ENCODE measurements around the gene POTEG.
"Not testable (repeated sequence)": the region's sequence is repeated elsewhere in the genome, so short reads cannot be mapped to it uniquely, and the experiment has no call there.

The POTEG gene

DNA sequence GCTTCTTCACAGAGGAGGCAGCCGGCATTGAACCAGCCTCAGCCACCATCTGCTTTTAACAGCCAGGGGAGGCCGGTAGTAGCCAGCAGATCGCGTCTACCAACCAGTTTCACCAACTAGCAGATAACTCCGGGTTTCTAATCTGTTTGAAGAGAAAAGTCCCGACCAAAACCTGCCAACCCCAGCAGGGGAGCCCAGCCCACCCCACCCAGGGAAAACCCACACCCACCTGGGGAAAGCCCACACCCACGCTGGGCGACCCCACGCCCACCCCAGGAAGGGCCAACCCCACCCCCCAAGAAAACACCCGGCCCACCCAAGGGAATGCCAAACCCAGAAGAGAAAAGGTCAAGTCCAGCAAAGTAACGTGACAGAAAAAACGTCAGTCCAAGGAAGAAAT is at the start of gene POTEG:
POTEG (minus strand) TSS at position 101 of the 400 bp plus-strand sequence; CDS start at position 49, 52 bp downstream.
- DNase-seq = not testable (repeated sequence)

DNA sequence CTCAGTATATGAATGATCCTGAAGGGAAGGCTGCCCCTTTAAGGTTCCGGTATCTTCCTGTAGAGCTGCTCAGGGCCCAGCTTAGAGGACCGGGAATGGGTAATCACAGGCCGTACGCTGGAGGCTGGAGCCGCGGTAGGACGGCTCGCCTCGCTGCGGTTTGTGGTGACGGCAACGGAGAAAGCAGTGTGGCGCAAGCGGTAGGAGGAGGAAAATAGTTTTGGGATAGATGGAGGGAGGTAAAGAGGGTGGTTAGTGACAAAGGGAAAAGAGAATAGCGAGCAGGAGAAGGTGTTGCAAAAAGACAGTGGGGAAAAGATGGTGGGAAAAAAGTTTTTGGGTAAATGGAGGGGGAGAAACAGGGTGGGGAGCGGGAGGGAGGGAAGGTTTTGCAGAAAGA is 48.0 kb upstream of the POTEG start:
- DNase-seq = not testable (repeated sequence)

DNA sequence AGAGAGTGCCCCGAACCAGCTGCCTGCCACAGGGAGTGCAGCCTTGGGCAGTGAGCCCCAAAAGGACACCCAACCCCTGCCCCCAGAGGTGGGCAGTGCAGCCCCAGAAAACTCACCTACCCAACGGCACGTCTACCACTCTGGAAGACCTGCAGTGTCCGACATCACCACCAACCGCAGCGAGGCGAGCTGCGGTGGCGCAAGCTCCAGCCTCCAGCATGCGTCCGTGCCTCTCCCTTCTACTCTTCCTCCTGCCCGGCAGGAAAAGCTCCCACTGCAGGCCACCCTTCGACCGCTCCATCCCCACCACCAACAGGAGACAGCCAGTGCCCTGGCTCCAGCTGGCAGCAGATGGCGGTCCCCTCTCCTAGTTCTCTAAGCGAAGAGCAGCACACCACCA is 47.3 kb upstream of the POTEG start:
- DNase-seq = not testable (repeated sequence)

DNA sequence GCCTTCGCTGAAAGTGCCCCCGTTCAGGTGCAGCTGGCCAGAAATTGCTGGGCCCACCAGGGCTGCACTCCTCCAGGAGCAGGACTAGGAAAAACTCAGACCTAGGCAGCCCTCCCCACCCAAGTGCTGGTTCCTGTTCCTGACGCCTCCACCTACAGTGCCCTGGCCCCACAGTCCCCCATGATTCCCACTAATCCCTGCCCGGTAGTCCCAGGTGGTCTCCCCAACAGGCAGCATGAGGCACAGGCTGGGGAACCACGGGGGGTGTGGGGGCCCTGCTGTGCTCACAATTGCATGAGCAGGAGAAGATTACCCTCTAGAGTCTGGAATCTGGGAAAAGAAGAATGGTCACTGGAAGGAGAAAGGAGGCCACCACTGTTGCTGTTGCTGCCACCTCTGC is 46.4 kb upstream of the POTEG start:
- DNase-seq = not testable (repeated sequence)

DNA sequence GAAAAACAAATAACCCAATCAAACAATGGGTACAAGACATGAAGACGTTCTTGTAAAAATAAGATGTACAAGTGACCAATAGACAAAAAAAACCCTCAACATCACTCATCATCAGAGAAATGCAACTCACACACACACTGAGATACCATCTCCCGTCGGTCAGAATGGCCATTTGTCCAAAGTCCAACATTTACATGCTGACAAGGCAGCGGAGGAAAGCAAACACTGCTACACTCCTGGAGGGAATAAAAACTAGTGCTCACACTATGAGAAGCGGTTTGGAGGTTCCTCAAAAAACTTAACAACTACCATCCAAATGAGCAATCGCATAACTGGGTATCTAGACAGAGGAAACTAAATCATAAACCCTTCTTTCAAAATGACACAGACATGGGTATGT is 11.6 kb upstream of the POTEG start:
- DNase-seq = not testable (repeated sequence)

DNA sequence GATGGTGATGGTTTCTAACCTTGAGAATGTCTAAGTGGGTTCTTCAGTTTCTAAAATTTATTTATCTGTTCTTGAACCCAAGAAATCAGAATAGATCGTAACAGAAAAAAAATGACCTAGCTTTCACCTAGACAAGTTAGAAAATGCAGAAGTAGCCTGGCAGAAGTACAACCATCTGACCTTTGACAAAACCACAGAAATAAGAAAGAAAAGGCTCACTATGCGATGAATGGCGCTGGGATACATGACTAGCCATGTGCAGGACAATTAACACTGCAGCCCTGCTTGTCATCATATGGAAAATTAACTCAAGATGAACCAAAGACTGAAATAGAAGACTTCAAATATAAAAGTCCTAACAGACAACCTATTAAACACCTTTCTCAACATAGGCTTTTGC is 5.7 kb upstream of the POTEG start:
- DNase-seq = not testable (repeated sequence)

DNA sequence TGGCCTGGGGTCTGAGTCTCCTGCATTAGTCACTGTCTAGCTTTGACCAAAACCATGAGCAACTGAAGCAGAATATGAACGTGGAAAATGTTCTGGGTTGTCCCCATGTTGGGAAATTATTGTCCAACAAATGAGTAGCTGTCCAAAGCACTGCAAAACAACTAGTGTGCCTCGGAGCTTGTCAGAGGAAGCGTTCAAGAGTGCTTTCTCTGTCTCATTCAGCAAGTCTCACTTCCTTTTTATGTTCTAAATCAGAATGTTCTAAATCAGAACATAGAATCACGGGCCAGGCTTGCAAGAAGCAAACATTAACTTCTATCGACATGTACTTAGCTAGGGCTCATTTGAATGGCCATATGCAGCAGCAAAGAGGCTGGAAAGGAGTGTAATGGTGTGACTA is 5.1 kb upstream of the POTEG start:
- DNase-seq = not testable (repeated sequence)

DNA sequence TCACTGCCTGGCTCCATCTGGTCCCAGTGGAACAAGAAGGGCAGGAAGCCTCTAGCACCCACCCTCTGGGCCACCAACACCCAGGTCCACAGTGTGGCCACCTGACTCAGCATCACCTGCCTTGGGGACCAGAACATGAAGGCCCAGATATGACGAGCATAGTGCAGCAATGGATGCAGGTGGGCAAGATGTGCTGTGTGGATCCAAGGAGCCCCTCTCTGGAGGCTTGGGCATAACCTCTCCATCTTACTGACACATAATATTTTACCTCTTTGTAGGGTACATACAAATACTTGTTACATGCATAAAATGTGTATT is 2.9 kb upstream of the POTEG start:
- not testable (repeated sequence) for DNase-seq

DNA sequence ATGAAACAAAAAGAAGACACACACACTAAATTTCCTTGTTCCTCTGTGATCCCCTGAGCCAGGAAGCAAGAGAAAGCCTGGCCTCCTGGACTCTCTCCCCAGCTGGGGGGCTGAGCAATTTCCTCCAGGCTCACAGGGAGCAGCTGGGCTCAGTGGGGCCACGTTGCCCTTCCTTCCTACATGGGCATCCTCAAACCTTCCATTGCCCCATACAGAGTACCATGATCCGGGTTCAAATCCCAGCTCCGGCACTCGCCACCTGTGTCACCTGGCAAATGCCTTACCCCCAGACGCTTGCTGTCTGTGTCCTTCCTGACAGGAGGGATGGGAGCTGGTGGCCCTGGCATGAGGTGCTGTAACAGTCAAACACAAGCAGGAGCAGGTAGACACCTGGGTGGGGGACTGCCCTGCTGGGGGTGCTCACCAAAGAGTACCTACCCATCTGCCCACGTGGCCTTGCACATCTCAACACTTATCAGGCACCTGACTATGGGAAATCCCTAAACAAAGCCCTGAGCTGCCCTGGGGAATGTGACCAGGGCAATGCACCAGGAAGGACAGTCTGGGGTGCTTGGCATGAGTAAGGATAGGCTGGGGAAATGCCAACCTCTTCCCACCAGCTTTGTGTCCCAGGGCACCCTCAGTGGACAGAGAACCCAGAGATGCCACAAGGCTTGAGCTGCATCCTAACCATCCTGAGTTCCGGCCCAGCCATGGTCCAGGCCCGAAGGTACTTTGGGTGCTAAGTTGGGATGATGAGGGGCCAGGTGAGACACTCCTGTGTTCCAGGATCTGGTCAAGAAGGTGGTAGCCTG is 2.4 kb upstream of the POTEG start:
- DNase-seq = not testable (repeated sequence)

DNA sequence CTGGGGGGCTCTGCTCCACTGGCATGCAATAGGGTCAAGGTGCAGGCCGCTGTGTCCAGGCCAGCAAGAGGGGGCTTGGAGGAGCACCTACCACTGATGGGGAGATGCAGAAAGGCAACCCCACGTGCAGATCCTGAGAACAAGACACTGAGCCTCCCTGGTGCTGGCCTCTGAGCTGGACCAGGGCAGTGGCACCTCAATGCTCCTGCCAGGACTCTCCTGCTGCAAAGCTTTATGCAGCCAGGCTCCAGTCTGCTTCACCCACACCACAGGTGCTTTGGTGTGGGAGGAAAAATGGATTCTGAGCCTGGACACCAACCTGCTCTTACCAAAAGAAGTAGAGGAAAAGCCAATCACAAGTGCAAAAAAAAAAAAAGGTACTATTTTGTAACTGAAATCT is 1.7 kb upstream of the POTEG start:
- DNase-seq = not testable (repeated sequence)

DNA sequence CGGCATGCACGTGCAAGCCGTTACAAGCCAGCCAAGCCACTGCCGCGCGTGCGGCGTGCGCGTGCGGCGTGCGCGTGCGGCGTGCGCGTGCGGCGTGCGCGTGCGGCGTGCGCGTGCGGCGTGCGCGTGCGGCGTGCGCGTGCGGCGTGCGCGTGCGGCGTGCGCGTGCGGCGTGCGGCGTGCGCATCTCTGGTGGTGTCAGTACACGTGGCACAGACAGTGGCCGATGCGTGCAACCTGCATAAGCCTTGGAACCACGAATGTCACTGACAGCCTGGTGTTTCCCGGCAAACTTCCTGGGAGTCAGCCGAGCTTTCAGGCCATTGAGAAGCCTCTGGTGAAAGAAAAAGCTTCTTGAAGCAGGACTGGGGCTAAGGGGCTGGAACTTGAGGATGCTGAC is 750 bp upstream of the POTEG start:
- DNase-seq = not testable (repeated sequence)

DNA sequence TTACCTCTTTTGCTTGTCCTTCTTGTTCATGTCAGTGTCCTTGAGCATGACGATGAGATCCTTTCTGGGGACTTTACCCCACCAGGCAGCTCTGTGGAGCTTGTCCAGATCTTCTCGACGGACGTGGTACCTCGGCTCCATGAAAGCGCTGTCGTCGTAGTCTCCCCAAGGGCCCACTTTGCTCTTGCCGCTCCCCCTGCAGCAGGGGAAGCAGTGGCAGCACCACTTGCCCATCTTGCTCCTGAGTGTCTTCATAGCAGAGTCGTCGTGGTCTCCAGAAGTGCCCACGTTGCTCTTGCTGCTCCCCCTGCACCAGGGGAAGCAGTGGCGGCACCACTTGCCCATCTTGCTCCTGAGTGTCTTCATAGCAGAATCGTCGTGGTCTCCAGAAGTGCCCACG is 376 bp downstream of the POTEG start:
- DNase-seq = not testable (repeated sequence)

DNA sequence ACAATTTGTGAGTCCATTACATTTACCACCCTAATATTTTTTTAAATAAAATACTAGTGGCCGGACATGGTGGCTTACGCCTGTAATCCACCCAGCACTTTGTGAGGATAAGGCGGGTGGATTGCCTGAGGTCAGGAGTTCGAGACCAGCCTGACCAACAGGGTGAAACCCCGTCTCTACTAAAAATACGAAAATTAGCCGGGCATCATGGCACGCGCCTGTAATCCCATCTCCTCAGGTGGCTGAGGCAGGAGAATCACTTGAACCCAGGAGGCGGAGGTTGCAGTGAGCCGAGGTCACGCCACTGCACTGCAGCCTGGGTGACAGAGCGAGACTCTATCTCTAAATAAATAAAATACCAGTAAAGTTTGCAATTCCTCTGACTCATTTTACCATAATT is 25.6 kb downstream of the POTEG start:
- DNase-seq = not testable (repeated sequence)

DNA sequence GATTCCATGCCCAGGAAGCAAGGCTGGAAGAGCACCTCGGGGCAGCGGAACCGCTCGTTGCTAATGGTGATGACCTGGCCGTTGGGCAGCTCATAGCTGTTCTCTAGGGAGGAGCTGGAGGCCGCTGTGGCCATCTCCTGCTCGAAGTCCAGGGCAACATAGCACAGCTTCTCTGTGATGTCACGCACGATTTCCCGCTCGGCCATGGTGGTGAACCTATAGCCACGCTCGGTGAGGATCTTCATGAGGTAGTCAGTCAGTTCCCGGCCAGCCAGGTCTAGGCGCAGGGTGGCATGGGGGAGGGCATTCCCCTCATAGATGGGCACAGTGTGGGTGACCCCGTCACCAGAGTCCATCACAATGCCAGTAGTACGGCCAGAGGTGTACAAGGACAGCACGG is 32.0 kb downstream of the POTEG start:
- not testable (repeated sequence) for DNase-seq

DNA sequence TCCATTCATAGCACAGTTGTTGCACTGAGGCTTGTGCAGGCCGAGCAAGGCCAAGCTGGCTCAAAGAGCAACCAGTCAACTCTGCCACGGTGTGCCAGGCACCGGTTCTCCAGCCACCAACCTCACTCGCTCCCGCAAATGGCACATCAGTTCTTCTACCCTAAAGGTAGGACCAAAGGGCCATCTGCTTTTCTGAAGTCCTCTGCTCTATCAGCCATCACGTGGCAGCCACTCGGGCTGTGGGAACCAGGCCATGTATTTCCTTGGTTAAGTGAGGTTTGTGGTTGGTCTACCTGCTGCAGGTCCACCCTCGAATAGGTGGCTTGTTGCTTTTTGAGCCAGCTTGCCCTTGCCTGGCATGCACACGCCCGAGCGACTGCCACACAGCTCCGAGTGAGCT is 39.4 kb downstream of the POTEG start:
- DNase-seq = not testable (repeated sequence)

DNA sequence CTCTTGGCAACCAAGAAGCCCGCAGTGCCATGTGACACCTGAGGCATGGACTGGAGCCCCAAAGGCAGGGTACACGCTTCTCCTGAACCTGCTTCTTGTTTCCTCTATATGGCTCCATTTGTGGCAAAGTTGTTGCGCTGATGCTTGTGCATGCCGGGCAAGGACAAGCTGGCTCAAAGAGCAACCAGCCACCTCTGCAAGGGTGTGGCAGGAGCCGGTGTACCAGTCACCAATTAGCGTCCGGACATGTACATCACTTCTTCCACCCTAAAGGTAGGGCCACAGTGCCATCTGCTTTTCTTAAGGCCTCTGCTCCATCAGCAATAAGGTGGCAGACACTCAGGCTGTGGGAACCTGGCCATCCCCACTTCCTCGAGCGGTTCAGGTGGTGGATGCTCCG is 43.9 kb downstream of the POTEG start:
- DNase-seq = not testable (repeated sequence)

DNA sequence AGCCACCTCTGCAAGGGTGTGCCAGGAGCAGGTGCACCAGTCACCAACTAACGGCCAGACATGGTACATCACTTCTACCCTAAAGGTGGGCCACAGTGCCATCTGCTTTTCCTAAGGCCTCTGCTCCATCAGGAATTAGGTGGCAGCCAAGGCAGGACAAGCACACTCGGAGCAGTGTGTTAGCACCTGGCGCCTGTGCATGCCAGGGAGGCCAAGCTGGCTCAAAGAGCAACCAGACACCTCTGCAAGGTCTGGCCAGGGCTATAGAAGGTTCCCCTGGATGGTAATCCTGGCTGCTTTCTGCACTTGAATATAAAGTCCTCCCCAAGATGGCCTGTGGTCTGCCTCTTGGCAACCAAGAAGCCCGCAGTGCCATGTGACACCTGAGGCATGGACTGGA is 45.4 kb downstream of the POTEG start:
- DNase-seq = not testable (repeated sequence)

DNA sequence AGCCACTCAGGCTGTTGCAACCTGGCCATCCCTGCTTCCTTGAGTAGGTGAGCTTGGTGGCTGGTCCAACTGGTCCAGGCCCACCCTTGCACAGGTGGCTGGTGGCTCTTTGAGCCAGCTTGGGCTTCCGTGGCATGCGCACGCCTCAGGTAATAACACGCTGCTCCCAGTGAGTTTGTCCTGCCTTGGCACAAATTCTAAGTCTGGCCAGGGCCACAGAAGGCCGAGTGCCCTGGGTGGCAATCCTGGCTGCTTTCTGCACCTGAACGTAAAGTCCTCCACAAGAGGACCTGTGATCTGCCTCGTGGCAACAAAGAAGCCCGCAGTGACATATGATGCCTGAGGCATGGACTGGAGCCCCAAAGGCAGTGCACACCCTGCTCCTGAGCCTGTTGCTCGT is 47.1 kb downstream of the POTEG start:
- not testable (repeated sequence) for DNase-seq

DNA sequence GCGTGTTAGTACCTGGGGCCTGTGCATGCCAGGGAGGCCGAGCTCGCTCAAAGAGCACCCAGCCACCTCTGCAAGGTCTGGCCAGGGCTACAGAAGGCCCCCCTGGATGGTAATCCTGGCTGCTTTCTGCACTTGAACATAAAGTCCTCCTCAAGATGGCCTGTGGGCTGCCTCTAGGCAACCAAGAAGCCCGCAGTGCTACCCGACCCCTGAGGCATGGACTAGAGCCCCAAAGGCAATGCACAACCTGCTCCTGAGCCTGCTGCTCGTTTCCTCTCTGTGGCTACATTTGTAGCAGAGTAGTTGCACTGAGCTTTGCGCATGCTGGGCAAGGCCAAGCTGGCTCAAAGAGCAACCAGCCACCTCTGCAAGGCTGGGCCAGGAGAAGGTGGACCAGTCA is 47.8 kb downstream of the POTEG start:
- not testable (repeated sequence) for DNase-seq

DNA sequence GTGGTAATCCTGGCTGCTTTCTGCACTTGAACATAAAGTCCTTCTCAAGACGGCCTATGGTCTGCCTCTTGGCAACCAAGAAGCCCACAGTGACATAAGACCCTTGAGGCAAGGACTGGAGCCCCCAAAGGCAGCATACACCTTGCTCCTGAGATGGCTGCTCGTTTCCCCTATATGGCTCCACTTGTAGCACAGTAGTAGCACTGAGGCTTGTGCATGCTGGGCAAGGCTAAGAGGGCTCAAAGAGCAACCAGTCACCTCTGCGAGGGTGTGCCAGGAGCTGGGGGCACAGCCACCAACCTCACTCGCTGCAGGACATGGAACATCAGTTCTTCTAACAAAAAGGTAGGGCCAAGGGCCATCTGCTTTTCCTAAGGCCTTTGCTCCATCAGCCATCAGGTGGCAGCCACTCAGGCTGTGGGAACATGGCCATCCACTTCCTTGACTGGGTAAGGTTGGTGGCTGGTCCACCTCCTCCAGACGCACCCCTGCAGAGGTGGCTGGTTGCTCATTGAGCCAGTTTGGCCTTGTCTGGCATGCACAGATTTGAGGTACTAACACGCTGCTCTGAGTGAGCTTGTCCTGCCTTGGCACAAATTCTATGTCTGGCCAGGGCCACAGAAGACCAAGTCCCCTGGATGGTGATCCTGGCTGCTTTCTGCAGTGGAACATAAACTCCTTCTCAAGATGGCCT is 49.9 kb downstream of the POTEG start:
- DNase-seq = not testable (repeated sequence)

DNA sequence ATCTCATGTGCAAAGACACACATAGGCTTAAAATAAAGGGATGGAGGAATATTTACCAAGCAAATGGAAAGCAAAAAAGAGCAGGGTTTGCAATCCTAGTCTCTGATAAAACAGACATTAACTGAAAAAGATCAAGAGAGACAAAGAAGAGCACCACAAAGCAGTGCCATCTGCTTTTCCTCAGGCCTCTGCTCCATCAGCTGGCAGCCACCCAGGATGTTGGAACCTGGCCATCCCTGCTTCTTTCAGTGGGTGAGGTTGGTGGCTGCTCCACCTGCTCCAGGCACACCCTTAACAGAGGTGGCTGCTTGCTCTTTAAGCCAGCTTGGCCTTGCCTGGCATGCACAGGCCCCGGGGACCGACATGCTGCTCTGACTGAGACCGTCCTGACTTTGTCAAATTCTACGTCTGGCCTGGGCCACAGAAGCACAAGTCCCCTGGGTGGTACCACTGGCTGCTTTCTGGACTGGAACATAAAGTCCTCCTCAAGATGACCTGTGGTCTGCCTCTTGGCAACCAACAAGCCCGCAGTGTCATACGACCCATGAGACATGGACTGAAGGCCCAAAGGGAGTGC is 51.0 kb downstream of the POTEG start:
- DNase-seq = not testable (repeated sequence)

DNA sequence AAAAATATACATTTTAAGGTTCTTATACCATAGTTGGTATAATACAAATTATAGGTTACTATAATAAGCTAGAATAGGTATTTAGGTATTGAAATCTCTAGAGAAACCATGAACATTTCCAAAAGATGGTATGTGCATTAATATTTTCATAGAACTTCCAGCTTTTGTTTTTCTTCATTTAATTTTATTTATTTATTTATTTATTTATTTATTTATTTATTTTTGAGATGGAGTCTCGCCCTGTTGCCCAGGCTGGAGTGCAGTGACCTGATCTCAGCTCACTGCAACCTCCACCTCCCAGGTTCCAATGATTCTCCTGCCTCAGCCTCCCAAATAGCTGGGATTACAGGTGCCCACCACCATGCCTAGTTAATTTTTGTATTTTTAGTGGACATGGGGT is 54.0 kb downstream of the POTEG start:
- DNase-seq = not testable (repeated sequence)

DNA sequence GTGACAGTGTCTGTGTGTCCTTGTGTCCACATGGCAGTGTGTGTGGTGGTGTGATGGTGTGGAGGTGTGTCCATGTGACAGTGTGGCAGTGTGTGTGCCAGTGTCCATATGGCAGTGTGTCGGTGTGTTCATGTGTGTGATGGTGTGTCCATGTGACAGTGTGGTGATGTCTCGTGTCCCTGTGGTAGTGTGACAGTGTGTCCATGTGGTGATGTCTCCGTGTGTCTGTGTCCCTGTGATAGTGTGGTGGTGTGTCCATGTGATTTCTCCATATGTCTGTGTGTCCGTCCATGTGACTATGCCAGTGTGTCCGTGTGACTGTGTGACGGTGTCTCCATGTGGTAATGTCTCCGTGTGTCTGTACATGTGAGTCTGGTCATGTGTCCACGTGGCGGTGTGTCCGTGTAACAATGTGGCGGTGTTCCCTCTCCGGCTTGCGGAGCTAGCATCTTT is 59.7 kb downstream of the POTEG start:
- DNase-seq = not testable (repeated sequence)

Data from CD4-positive, alpha-beta T cell treated with Interleukin-10 for 1 hour (primary cell).